Endothelial cell of umbilical vein (primary cell): ENCODE measurements around the gene VCAN. TPM values are rescaled to one million over a fixed set of nuclear protein-coding genes. Genes with fewer than 3 reads are reported as not detected.

ENCODE experiments used
- BruUV-seq: library from RNA; stranded (reverse); fragments of 400-500 nt; replicated peaks from 2 replicates; lab custom pipeline; 2021; lab: Mats Ljungman, UMichigan
- CTCF ChIA-PET: fragments of 300-600, 350-600 bp; sonication (Branson Sonifier 250); formaldehyde crosslinking; loops from one replicate; lab custom pipeline; 2021; ENCODE audit warnings: antibody characterized with exemption, inconsistent platforms; lab: Charles Lee
- POLR2A ChIA-PET: fragments of 300-600, 350-600 bp; sonication (Branson Sonifier 250); formaldehyde crosslinking; loops from one replicate; lab custom pipeline; 2021; ENCODE audit warnings: antibody characterized with exemption, inconsistent platforms; lab: Charles Lee
- DNase-seq: peaks from one replicate; pipeline ENCODE4 v3.0.0-alpha.2; 2011; ENCODE audit warnings: low read depth, low spot score
- FAIRE-seq: peaks from 2 replicates; lab custom pipeline; 2011; peaks lifted over from hg19 to GRCh38; lab: Jason Lieb, UNC
- H2AFZ ChIP-seq: 2 replicates; pipeline ENCODE4 v1.6.0; 2012; ENCODE audit warnings: low read depth, low read length, control low read depth, inconsistent platforms
- H3K27ac ChIP-seq: 2 replicates; pipeline ENCODE4 v1.5.1; 2011; ENCODE audit warnings: low read depth, mild to moderate bottlenecking, control low read depth, low read length, moderate library complexity; ENCODE audit not compliant: insufficient read depth
- H3K27me3 ChIP-seq, 2 experiments: 2 replicates each; pipeline versions ENCODE4 v1.6.0 to v1.6.1; 2011; ENCODE audit warnings: low read length in 2 of 2, mixed read lengths in 1 of 2; ENCODE audit not compliant: control insufficient read depth in 2 of 2, insufficient read depth in 2 of 2
- H3K36me3 ChIP-seq, 2 experiments: 2 replicates in 1 of 2; 3 replicates in 1 of 2; pipeline ENCODE4 v1.5.1; 2011; ENCODE audit warnings: low read length in 2 of 2, mild to moderate bottlenecking in 1 of 2, moderate library complexity in 1 of 2; ENCODE audit not compliant: control insufficient read depth in 2 of 2, insufficient read depth in 2 of 2; ENCODE audit errors: extremely low read depth in 1 of 2
- H3K4me1 ChIP-seq: 3 replicates; pipeline ENCODE4 v1.5.1; 2011; ENCODE audit warnings: mild to moderate bottlenecking, low read length; ENCODE audit not compliant: control insufficient read depth, insufficient read depth; ENCODE audit errors: extremely low read depth
- H3K4me2 ChIP-seq: 2 replicates; pipeline ENCODE4 v1.6.1; 2011; ENCODE audit warnings: low read length, control low read depth, mixed read lengths; ENCODE audit not compliant: insufficient read depth
- H3K4me3 ChIP-seq, 3 experiments: fragments of 200-600 bp in 1 of 3; sonication (generic), shearing (Covaris generic) in 1 of 3; replicated peaks in 1 of 3; 2 replicates each; pipeline ENCODE4 v1.5.1; 2011 to 2016; ENCODE audit warnings: control low read depth in 3 of 3, low read length in 3 of 3, mild to moderate bottlenecking in 2 of 3, inconsistent platforms in 1 of 3, low read depth in 1 of 3, moderate library complexity in 1 of 3; ENCODE audit not compliant: insufficient read depth in 1 of 3
- H3K79me2 ChIP-seq: 2 replicates; pipeline ENCODE4 v1.6.0; 2012; ENCODE audit warnings: low read length, inconsistent platforms; ENCODE audit not compliant: control insufficient read depth, insufficient read depth
- H3K9ac ChIP-seq: replicated peaks from 2 replicates; pipeline ENCODE3; 2011; ENCODE audit warnings: low read length, control low read depth; ENCODE audit not compliant: insufficient read depth; ENCODE audit errors: extremely low read depth
- H3K9me1 ChIP-seq: replicated peaks from 3 replicates; pipeline ENCODE4 v1.6.0; 2011; ENCODE audit warnings: mild to moderate bottlenecking, low read length; ENCODE audit not compliant: control insufficient read depth, insufficient read depth; ENCODE audit errors: extremely low read depth
- H3K9me3 ChIP-seq: replicated peaks from 2 replicates; pipeline ENCODE4 v1.5.1; 2012; ENCODE audit warnings: low read length, inconsistent platforms; ENCODE audit not compliant: control insufficient read depth, insufficient read depth
- H4K20me1 ChIP-seq: replicated peaks from 2 replicates; pipeline ENCODE3; 2011; ENCODE audit warnings: mild to moderate bottlenecking, low read length; ENCODE audit not compliant: control insufficient read depth, insufficient read depth; ENCODE audit errors: extremely low read depth
- CTCF ChIP-seq, 2 donors: IDR thresholded peaks; 1 replicate in 1 of 2; 2 replicates in 1 of 2; pipeline ENCODE4 v1.5.1; 2011; ENCODE audit warnings: low read length in 2 of 2, mild to moderate bottlenecking in 2 of 2, moderate library complexity in 2 of 2, control low read depth in 1 of 2, inconsistent platforms in 1 of 2, low read depth in 1 of 2; ENCODE audit not compliant: insufficient read depth in 1 of 2; ENCODE audit errors: extremely low read depth in 1 of 2
- EZH2 ChIP-seq: IDR thresholded peaks from 2 replicates; pipeline ENCODE4 v1.6.1; 2012; ENCODE audit warnings: borderline replicate concordance, low read depth, mild to moderate bottlenecking, moderate library complexity, low read length, inconsistent platforms; ENCODE audit not compliant: severe bottlenecking
- FOS ChIP-seq: IDR thresholded peaks from 2 replicates; pipeline ENCODE4 v1.6.1; 2011; ENCODE audit warnings: mild to moderate bottlenecking, low read length, moderate library complexity, borderline replicate concordance; ENCODE audit not compliant: insufficient read depth
- GATA2 ChIP-seq: IDR thresholded peaks from 2 replicates; pipeline ENCODE4 v1.7.0; 2011; ENCODE audit warnings: low read depth, mild to moderate bottlenecking, moderate library complexity, mixed read lengths, low read length; ENCODE audit not compliant: insufficient read length, insufficient read depth
- JUN ChIP-seq: IDR thresholded peaks from 2 replicates; pipeline ENCODE4 v1.6.1; 2011; ENCODE audit warnings: borderline replicate concordance, low read depth; ENCODE audit not compliant: insufficient read length, insufficient read depth
- MAX ChIP-seq: IDR thresholded peaks from 2 replicates; pipeline ENCODE4 v1.6.1; 2011; ENCODE audit not compliant: insufficient read depth, insufficient read length
- MYC ChIP-seq: IDR thresholded peaks from one replicate; pipeline ENCODE4 v1.6.1; 2011; ENCODE audit warnings: mild to moderate bottlenecking, low read depth, low read length
- POLR2A ChIP-seq: IDR thresholded peaks from 2 replicates; pipeline ENCODE4 v1.6.1; 2012; ENCODE audit warnings: low read depth, mild to moderate bottlenecking, control low read depth, low read length
- POLR2AphosphoS5 ChIP-seq: IDR thresholded peaks from 2 replicates; pipeline ENCODE4 v1.6.1; 2012; ENCODE audit warnings: low read depth, mild to moderate bottlenecking, control low read depth, low read length, moderate library complexity; ENCODE audit not compliant: insufficient read depth
- dilution Hi-C: fragments of 300-500 bp; cut with MboI; formaldehyde crosslinking; loops from one replicate; pipeline ENCODE4 v1.15.0; 2019; ENCODE audit warnings: low sequenced_read_pairs; ENCODE audit not compliant: extremely low pct_ligation_motif_present
- intact Hi-C: fragments of 100-400 bp; cut with micrococcal nuclease; formaldehyde crosslinking; loops from one replicate; pipeline ENCODE4 v1.10.0; 2022
- polyA plus RNA-seq, 4 experiments: library from polyadenylated mRNA; depleted of rRNA in 3 of 4; stranded (reverse) in 3 of 4; unstranded in 1 of 4; fragments of >200 nt; gene quantifications; 2 replicates each; pipeline versions ENCODE4 v1.2.1 to v1.2.3, GENCODE V29; 2011 to 2012; ENCODE audit warnings: missing spikeins in 1 of 4
- total RNA-seq: library from RNA; stranded (reverse); gene quantifications from 2 replicates; pipeline ENCODE4 v1.2.3, GENCODE V29; 2021

The VCAN gene
- total and polyA plus RNA-seq, 2 donors (not counting 3 experiments of a cell fraction or from before 2014, with no cell fraction given) = 0.35 to 1.2 TPM

- H3K9me1 ChIP-seq = no peaks in the 10 kb centered on the region
- no peak overlapping the region for H3K9ac ChIP-seq
- H4K20me1 ChIP-seq = no peaks in the 10 kb centered on the region
- BruUV-seq = no TSS peak
- FAIRE-seq (no peak), DNase-seq (no peak)
- intact Hi-C loops (no loop called here), dilution Hi-C loops (no loop called here)
- no peaks in the 10 kb centered on the region for H3K27me3 ChIP-seq
- H3K9me3 ChIP-seq = no peaks in the 10 kb centered on the region
- no peak for TF ChIP-seq POLR2AphosphoS5
- no peak for TF ChIP-seq EZH2
- TF ChIP-seq CTCF (IDR thresholded peaks at IDR 0.05; ENCODE audit: extremely low read depth in 1 of 2, insufficient read depth in 1 of 2, low read depth in 1 of 2, low read length in 2 of 2) = no peak
- TF ChIP-seq POLR2A = no peak
- TF ChIP-seq MYC = no peak
- no peak for TF ChIP-seq GATA2
- no peak for TF ChIP-seq JUN
- TF ChIP-seq MAX = no peak
- TF ChIP-seq FOS = no peak
- H3K27ac ChIP-seq = no peak overlapping the region
- CTCF ChIA-PET = interaction anchor here (1.3 kb wide), 1 partner anchor 18 kb away, joined by 5 read pairs; no protein-coding TSS in a partner anchor
- H3K4me2 ChIP-seq = no peak overlapping the region
- H2AFZ ChIP-seq = no peak overlapping the region
- H3K36me3 ChIP-seq = no peaks in the 10 kb centered on the region
- no peaks in the 10 kb centered on the region for H3K79me2 ChIP-seq
- POLR2A ChIA-PET = no interaction called here
- H3K4me1 ChIP-seq = peaks cover 11% of the 10 kb centered on the region
- H3K4me3 ChIP-seq = no peak overlapping the region
Observed at GRCh38 chr5:83589786-83590185, 118.2 kb downstream of the VCAN start.
